Measurements from ENCODE around the gene CRYM.

DNA sequence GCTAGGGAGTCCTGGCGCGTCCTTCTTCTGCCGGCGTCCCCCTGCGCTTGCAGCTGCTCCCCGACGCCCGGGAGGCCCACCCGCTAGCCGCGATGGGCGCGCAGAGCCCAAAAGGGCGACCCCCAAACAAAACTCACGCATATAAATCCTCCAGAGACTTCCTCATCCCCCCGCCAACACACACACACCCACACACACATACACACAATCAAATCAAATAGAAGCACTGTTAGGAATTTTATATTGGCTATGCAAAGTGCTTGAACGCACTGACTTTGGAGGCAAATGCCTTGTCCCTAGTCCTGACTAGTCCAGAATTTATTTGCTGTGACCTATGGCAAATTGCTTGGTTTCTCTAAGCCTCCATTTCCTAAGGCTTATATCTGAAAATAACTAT is 23.8 kb upstream of the CRYM start:
- TF ChIP-seq, protein P1, sequence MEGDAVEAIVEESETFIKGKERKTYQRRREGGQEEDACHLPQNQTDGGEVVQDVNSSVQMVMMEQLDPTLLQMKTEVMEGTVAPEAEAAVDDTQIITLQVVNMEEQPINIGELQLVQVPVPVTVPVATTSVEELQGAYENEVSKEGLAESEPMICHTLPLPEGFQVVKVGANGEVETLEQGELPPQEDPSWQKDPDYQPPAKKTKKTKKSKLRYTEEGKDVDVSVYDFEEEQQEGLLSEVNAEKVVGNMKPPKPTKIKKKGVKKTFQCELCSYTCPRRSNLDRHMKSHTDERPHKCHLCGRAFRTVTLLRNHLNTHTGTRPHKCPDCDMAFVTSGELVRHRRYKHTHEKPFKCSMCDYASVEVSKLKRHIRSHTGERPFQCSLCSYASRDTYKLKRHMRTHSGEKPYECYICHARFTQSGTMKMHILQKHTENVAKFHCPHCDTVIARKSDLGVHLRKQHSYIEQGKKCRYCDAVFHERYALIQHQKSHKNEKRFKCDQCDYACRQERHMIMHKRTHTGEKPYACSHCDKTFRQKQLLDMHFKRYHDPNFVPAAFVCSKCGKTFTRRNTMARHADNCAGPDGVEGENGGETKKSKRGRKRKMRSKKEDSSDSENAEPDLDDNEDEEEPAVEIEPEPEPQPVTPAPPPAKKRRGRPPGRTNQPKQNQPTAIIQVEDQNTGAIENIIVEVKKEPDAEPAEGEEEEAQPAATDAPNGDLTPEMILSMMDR (conservative IDR thresholded peaks at IDR 0.05): no peak; the same call in 1 of the 2 replicates
- TF ChIP-seq EZH2 (IDR thresholded peaks at IDR 0.05; ENCODE audit: low read depth): no peak

Measured in PC-9 (cell line).